GM23338 (cell line): Measurements from ENCODE around the gene MESD. TPM values are rescaled to one million over a fixed set of nuclear protein-coding genes. Genes with fewer than 3 reads are reported as not detected.

ENCODE experiments used
- ATAC-seq: fragments of 200-7000 bp; cut with Tn5 transposase; 3 replicates; pipeline ENCODE4 v1.9.1; 2020
- DNase-seq: peaks from one replicate; pipeline ENCODE4 v3.0.0-alpha.2; 2015; ENCODE audit warnings: low spot score
- H2AFZ ChIP-seq: fragments of 200-600 bp; sonication (generic); 2 replicates; pipeline ENCODE4 v1.8.0; 2016; ENCODE audit warnings: antibody characterized with exemption, mild to moderate bottlenecking, moderate library complexity
- H3F3A ChIP-seq: fragments of 200-600 bp; sonication (generic); replicated peaks from 2 replicates; pipeline ENCODE4 v1.8.0; 2017; ENCODE audit warnings: antibody characterized with exemption, mixed run types, low read depth
- H3K27ac ChIP-seq: fragments of 200-600 bp; sonication (generic); 2 replicates; pipeline ENCODE4 v1.6.1; 2016; ENCODE audit warnings: low read depth
- H3K27me3 ChIP-seq: fragments of 200-600 bp; sonication (generic); 2 replicates; pipeline ENCODE4 v1.8.0; 2016; ENCODE audit warnings: mild to moderate bottlenecking, mixed run types, moderate library complexity; ENCODE audit not compliant: insufficient read depth
- H3K36me3 ChIP-seq: fragments of 200-600 bp; sonication (generic); 2 replicates; pipeline ENCODE4 v1.8.0; 2016; ENCODE audit warnings: mild to moderate bottlenecking; ENCODE audit not compliant: insufficient read depth
- H3K4me1 ChIP-seq: fragments of 200-600 bp; sonication (generic); 2 replicates; pipeline ENCODE4 v1.8.0; 2016; ENCODE audit warnings: mild to moderate bottlenecking, moderate library complexity; ENCODE audit not compliant: insufficient read depth
- H3K4me2 ChIP-seq: fragments of 200-600 bp; sonication (generic); 2 replicates; pipeline ENCODE4 v1.7.1; 2017; ENCODE audit warnings: mixed run types
- H3K4me3 ChIP-seq: fragments of 200-600 bp; sonication (generic); 2 replicates; pipeline ENCODE4 v1.6.1; 2016; ENCODE audit warnings: mixed run types
- H3K79me2 ChIP-seq: fragments of 200-600 bp; sonication (generic); replicated peaks from 2 replicates; pipeline ENCODE4 v1.8.0; 2017; ENCODE audit warnings: mild to moderate bottlenecking; ENCODE audit not compliant: insufficient read depth
- H3K9me2 ChIP-seq: fragments of 200-600 bp; sonication (generic); 2 replicates; pipeline ENCODE4 v1.8.0; 2017; ENCODE audit not compliant: insufficient read depth
- H4K20me1 ChIP-seq: fragments of 200-600 bp; sonication (generic); replicated peaks from 2 replicates; pipeline ENCODE4 v1.8.0; 2017; ENCODE audit warnings: mild to moderate bottlenecking; ENCODE audit not compliant: insufficient read depth
- H3K27ac Mint-ChIP-seq: 2 replicates; pipeline ENCODE4 v1.8.0; 2020; ENCODE audit warnings: inconsistent platforms, mild to moderate bottlenecking, moderate library complexity, mixed read lengths
- H3K27me3 Mint-ChIP-seq: 3 replicates; pipeline ENCODE4 v1.8.0; 2022; ENCODE audit warnings: low read depth, mild to moderate bottlenecking, moderate library complexity, mixed read lengths, inconsistent platforms; ENCODE audit not compliant: insufficient read depth, poor library complexity
- H3K36me3 Mint-ChIP-seq: 3 replicates; pipeline ENCODE4 v1.8.0; 2021; ENCODE audit warnings: low read depth, mild to moderate bottlenecking, inconsistent platforms, moderate library complexity, mixed read lengths
- H3K4me1 Mint-ChIP-seq: 3 replicates; pipeline ENCODE4 v1.8.0; 2020; ENCODE audit warnings: mild to moderate bottlenecking, inconsistent platforms, mixed read lengths
- H3K4me3 Mint-ChIP-seq: 3 replicates; pipeline ENCODE4 v1.8.0; 2021; ENCODE audit warnings: moderate library complexity, mild to moderate bottlenecking, inconsistent platforms, mixed read lengths
- H3K9me3 Mint-ChIP-seq: 3 replicates; pipeline ENCODE4 v1.8.0; 2020; ENCODE audit warnings: moderate library complexity, mild to moderate bottlenecking, inconsistent platforms, mixed read lengths
- CREB1 ChIP-seq: fragments of 250-450 bp; sonication (Bioruptor Pico); IDR thresholded peaks from 2 replicates; pipeline ENCODE4 v1.5.0; 2020; ENCODE audit warnings: low read depth, mild to moderate bottlenecking, moderate library complexity
- CTCF ChIP-seq, 2 experiments: fragments of 200-600 bp in 1 of 2; sonication (generic) in 1 of 2; conservative IDR thresholded peaks; 2 replicates each; pipeline versions ENCODE4 v1.5.1 to v1.6.1; 2016 to 2017; ENCODE audit warnings: antibody characterized with exemption in 2 of 2, low read depth in 2 of 2, mild to moderate bottlenecking in 2 of 2, moderate library complexity in 1 of 2
- ETS1 ChIP-seq: IDR thresholded peaks from 2 replicates; pipeline ENCODE4 v1.6.1; 2016; ENCODE audit warnings: antibody characterized with exemption
- EZH2 ChIP-seq: fragments of 200-600 bp; sonication (generic); IDR thresholded peaks from one replicate; pipeline ENCODE4 v1.8.0; 2017; ENCODE audit warnings: antibody characterized with exemption, mild to moderate bottlenecking, low read depth; ENCODE audit not compliant: unreplicated experiment
- JUNB ChIP-seq: IDR thresholded peaks from one replicate; pipeline ENCODE4 v1.6.1; 2016; ENCODE audit warnings: antibody characterized with exemption; ENCODE audit not compliant: unreplicated experiment
- POLR2AphosphoS5 ChIP-seq: IDR thresholded peaks from 2 replicates; pipeline ENCODE4 v1.6.1; 2016; ENCODE audit warnings: antibody characterized with exemption, low read depth
- REST ChIP-seq: IDR thresholded peaks from one replicate; pipeline ENCODE4 v1.6.1; 2018; ENCODE audit warnings: antibody characterized with exemption; ENCODE audit not compliant: unreplicated experiment
- STAT1 ChIP-seq: IDR thresholded peaks from one replicate; pipeline ENCODE4 v1.6.1; 2016; ENCODE audit warnings: antibody characterized with exemption; ENCODE audit not compliant: unreplicated experiment
- ZNF331 ChIP-seq: fragments of 250-450 bp; sonication (Bioruptor Pico); IDR thresholded peaks from 2 replicates; pipeline ENCODE4 v1.5.0; 2020; ENCODE audit warnings: low read depth, mild to moderate bottlenecking, moderate library complexity
- polyA plus RNA-seq: library from polyadenylated mRNA; unstranded; fragments of >200 nt; fragmentation: Nextera tagmentation; extraction: Ambion mirVana; gene quantifications from 2 replicates; pipeline ENCODE4 v1.2.1, GENCODE V29; 2016
- total RNA-seq: library from RNA; depleted of rRNA; stranded (reverse); fragments of >200 nt; shearing (Covaris generic); gene quantifications from 2 replicates; pipeline ENCODE4 v1.2.3, GENCODE V29; 2014

MESD gene
- total and polyA plus RNA-seq, 2 experiments from 2014 or later = 25.6 to 52.7 TPM

GRCh38 chr15:80911821-80912220 is 77.8 kb downstream of the MESD start (continued):
- no peak for TF ChIP-seq ETS1
- no peak for TF ChIP-seq POLR2AphosphoS5
- no peak for TF ChIP-seq CREB1 (CRISPR knock-in tag)
- TF ChIP-seq STAT1 = no peak
- TF ChIP-seq REST = no peak
- no peak for TF ChIP-seq EZH2

- no peaks in the 10 kb centered on the region for H3K79me2 ChIP-seq
- H3F3A ChIP-seq = no peaks in the 10 kb centered on the region
- TF ChIP-seq JUNB = no peak
- no peak for TF ChIP-seq CTCF (conservative IDR thresholded peaks at IDR 0.05; ENCODE audit: low read depth in 2 of 2)
- TF ChIP-seq POLR2AphosphoS5 = no peak
- TF ChIP-seq ZNF331 (CRISPR knock-in tag) = no peak
- DNase-seq (no peak), ATAC-seq (no peak)
- no peak overlapping the region for H2AFZ ChIP-seq
- no peak overlapping the region for H3K4me3 ChIP-seq
- H3K36me3 Mint-ChIP-seq = peaks cover 10% of the 10 kb centered on the region; the same call in 2 of the 3 replicates
- no peaks in the 10 kb centered on the region for H4K20me1 ChIP-seq
- no peak overlapping the region for H3K4me2 ChIP-seq
- 0 out of 2 replicates have a peak, but pooled peaks cover 10% of the 10 kb centered on the region for H3K9me2 ChIP-seq
- peaks cover 3% of the 10 kb centered on the region; the same call in 1 of the 2 replicates for H3K4me1 ChIP-seq
- no peak overlapping the region for H3K4me3 Mint-ChIP-seq
- H3K4me1 Mint-ChIP-seq = peaks cover 19% of the 10 kb centered on the region
- H3K36me3 ChIP-seq = no peaks in the 10 kb centered on the region
- H3K27me3 ChIP-seq = no peaks in the 10 kb centered on the region
- no peak overlapping the region; the same call in 1 of the 2 replicates for H3K27ac Mint-ChIP-seq
- H3K9me3 Mint-ChIP-seq = no peaks in the 10 kb centered on the region
- no peak overlapping the region for H3K27ac ChIP-seq
- peaks cover 3% of the 10 kb centered on the region for H3K27me3 Mint-ChIP-seq
These were observed 83.4 kb downstream of the MESD start for GRCh38 chr15:80906159-80906766.
